GM19397 (cell line): ENCODE data around the gene RBFOX2.
"Not testable (repeated sequence)": the region's sequence is repeated elsewhere in the genome, so short reads cannot be mapped to it uniquely, and the experiment has no call there.

Source experiments
- ATAC-seq: cut with Tn5 transposase; IDR thresholded peaks from one replicate; pipeline ENCODE4 v1.9.1; 2021; ENCODE audit warnings: mild to moderate bottlenecking, moderate library complexity; ENCODE audit not compliant: unreplicated experiment

RBFOX2 gene

GRCh38 chr22:36010090-36010489 is 18.5 kb downstream of the RBFOX2 start:
- ATAC-seq: no peak

- ATAC-seq: no peak
Observed at GRCh38 chr22:36009085-36009484, 19.5 kb downstream of the RBFOX2 start.

GRCh38 chr22:36008565-36008964 is 20.1 kb downstream of the RBFOX2 start:
- ATAC-seq: no peak

- no peak for ATAC-seq
Observed at GRCh38 chr22:36008131-36008530, 20.5 kb downstream of the RBFOX2 start.

- ATAC-seq: no peak
Observed at GRCh38 chr22:36003972-36004674, 24.5 kb downstream of the RBFOX2 start.

- no peak for ATAC-seq
Observed at GRCh38 chr22:36002718-36003260, 25.8 kb downstream of the RBFOX2 start.

- no peak for ATAC-seq
Observed at GRCh38 chr22:36002084-36002483, 26.5 kb downstream of the RBFOX2 start.

GRCh38 chr22:35998748-35999147 is 29.9 kb downstream of the RBFOX2 start:
- no peak for ATAC-seq

GRCh38 chr22:35997438-35997837 is 31.2 kb downstream of the RBFOX2 start:
- ATAC-seq: no peak

GRCh38 chr22:35996596-35996995 is 32.0 kb downstream of the RBFOX2 start:
- ATAC-seq: no peak

- no peak for ATAC-seq
Observed at GRCh38 chr22:35995772-35996171, 32.9 kb downstream of the RBFOX2 start.

- no peak for ATAC-seq
Observed at GRCh38 chr22:35995348-35995747, 33.3 kb downstream of the RBFOX2 start.

GRCh38 chr22:35993727-35994126 is 34.9 kb downstream of the RBFOX2 start:
- ATAC-seq: not testable (repeated sequence)

GRCh38 chr22:35993048-35993714 is 35.4 kb downstream of the RBFOX2 start:
- ATAC-seq: no peak

GRCh38 chr22:35991168-35991567 is 37.5 kb downstream of the RBFOX2 start:
- ATAC-seq: no peak

GRCh38 chr22:35988030-35988429 is 40.6 kb downstream of the RBFOX2 start:
- no peak for ATAC-seq

- no peak for ATAC-seq
Observed at GRCh38 chr22:35987487-35987886, 41.1 kb downstream of the RBFOX2 start.

GRCh38 chr22:35986088-35986487 is 42.5 kb downstream of the RBFOX2 start:
- ATAC-seq: no peak

- ATAC-seq: no peak
Observed at GRCh38 chr22:35985371-35985770, 43.3 kb downstream of the RBFOX2 start.

GRCh38 chr22:35984183-35985175 is 44.1 kb downstream of the RBFOX2 start:
- ATAC-seq: no peak

- no peak for ATAC-seq
Observed at GRCh38 chr22:35981900-35982299, 46.7 kb downstream of the RBFOX2 start.
